GM20000 (cell line): ENCODE data around the gene ELP5.

ENCODE experiments used
- DNase-seq: peaks from one replicate; pipeline ENCODE4 v3.0.0; 2012; ENCODE audit warnings: low spot score
- TF ChIP-seq, protein P1 (sequence below): IDR thresholded peaks from 2 replicates; pipeline ENCODE4 v1.5.1; 2012; ENCODE audit warnings: mild to moderate bottlenecking, control low read depth; ENCODE audit errors: extremely low read depth, missing control alignments

The ELP5 gene

GRCh38 chr17:7253082-7253481 lies 1.1 kb downstream of the ELP5 start:
- TF ChIP-seq, protein P1, sequence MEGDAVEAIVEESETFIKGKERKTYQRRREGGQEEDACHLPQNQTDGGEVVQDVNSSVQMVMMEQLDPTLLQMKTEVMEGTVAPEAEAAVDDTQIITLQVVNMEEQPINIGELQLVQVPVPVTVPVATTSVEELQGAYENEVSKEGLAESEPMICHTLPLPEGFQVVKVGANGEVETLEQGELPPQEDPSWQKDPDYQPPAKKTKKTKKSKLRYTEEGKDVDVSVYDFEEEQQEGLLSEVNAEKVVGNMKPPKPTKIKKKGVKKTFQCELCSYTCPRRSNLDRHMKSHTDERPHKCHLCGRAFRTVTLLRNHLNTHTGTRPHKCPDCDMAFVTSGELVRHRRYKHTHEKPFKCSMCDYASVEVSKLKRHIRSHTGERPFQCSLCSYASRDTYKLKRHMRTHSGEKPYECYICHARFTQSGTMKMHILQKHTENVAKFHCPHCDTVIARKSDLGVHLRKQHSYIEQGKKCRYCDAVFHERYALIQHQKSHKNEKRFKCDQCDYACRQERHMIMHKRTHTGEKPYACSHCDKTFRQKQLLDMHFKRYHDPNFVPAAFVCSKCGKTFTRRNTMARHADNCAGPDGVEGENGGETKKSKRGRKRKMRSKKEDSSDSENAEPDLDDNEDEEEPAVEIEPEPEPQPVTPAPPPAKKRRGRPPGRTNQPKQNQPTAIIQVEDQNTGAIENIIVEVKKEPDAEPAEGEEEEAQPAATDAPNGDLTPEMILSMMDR: no peak
- no peak for DNase-seq

DNA sequence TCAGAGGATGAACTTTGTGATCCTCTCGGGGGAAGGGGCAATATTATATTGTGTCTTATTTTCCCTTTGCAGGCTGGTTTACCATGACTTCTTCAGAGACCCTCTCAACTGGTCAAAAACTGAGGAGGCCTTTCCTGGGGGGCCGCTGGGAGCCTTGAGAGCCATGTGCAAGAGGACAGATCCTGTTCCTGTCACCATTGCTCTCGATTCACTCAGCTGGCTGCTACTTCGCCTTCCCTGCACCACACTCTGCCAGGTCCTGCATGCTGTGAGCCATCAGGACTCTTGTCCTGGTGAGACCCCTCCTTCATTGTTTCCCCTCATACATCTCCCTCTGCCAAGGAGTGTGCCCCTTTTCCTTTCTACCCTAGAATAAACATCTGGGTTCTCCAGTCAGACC lies 2.5 kb downstream of the ELP5 start:
- TF ChIP-seq, protein P1: no peak
- DNase-seq: no peak

DNA sequence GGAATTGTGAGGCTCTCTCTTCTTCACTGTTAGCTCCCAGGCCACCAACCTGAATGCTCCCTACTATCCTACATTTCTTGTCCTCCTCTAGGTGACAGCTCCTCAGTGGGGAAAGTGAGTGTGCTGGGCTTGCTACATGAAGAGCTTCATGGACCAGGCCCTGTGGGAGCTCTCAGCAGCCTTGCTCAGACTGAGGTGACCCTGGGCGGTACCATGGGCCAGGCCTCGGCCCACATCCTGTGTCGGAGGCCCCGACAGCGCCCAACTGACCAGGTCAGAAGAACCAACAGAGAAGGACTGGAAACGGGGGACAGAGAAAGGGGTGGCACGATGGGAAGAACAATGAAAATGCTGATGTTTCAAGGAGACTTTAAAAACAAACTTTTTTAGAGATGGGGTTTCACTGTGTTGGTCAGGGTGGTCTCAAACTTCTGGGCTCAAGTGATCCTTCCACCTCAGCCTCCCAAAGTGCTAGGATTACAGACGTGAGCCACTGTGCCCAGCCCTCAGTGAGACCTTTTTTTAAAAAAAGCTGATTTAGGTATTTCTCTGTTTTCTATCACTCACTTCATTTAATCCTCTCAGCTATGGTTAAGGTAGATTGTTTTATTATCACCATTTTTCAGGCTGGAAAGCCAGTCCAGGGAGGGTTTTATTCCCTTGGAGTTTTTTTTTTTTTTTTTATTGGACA lies 4.9 kb downstream of the ELP5 start:
- TF ChIP-seq, protein P1: no peak
- DNase-seq: no peak

- TF ChIP-seq, protein P1: no peak
- DNase-seq: no peak
Measured at GRCh38 chr17:7258731-7259554, 6.9 kb downstream of the ELP5 start.

DNA sequence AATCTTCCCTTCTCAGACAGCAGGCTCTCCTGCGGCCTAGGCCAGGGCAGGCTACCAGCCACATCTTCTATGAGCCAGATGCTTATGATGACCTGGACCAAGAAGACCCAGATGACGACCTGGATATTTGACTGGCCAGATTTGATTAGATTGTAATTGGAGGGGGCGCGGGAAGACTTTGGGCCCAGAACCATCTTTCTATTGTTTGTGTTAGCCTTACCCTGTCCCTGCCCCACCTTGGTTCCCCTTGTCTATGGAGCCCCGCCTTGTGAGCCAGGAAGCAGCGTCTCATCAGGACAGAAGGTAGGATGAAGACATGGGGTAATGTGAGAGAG lies 7.5 kb downstream of the ELP5 start:
- TF ChIP-seq, protein P1: no peak

GRCh38 chr17:7260151-7260550 lies 8.1 kb downstream of the ELP5 start:
- DNase-seq: no peak
- TF ChIP-seq, protein P1: no peak

More for the DNA sequence above, 7.5 kb downstream of the ELP5 start:
- DNase-seq: no peak

DNA sequence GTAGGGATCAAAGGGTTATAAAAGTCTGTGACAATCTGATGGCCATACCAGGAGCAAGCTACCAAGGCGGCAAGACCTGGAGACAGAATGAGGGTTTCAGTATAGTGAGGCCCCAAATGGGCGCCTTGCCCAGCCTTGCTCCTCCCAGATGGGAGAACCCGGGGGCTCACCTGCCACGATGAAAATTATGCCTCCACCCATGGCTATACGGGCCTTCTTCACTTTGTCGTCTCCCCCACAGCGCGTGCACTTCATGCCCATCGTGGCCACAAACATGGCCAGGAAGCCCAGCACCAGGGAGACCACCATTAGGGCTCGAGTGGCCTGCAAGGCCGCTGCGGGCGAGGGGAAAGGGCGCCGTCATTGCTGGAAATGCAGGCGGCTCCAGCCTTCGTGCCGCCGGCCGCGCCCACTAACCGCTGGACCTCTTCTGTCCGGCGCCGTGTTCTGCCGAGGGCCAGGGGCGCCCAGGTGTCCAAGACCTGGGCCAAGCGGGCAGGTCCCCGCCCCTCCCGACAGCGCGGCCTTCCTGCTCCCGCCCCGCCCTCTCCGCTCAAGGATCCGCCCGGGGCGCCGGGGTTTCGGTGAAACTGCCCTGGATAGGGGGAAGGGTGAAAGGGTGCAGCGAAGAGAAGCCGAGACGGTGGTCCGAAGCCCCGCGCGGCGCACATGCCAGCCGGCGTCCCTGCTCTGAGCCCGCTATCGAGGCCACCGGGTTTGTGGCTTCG lies 8.8 kb downstream of the ELP5 start:
- DNase-seq: peak; percentile 71
- TF ChIP-seq, protein P1: no peak
